Activated CD4-positive, alpha-beta T cell treated with anti-CD3 and anti-CD28 coated beads, Interleukin-2, amount 50 U/mL, for 16 hours (primary cell): ENCODE results near the gene FAM227B.
A peak's percentile ranks its signal among the peaks of the same experiment; 100 is the strongest.
"Not testable (repeated sequence)": the region's sequence is repeated elsewhere in the genome, so short reads cannot be mapped to it uniquely, and the experiment has no call there.

ENCODE experiments used
- DNase-seq: peaks from one replicate; pipeline ENCODE4 v3.0.0-alpha.2; 2020

The FAM227B gene, protein sequence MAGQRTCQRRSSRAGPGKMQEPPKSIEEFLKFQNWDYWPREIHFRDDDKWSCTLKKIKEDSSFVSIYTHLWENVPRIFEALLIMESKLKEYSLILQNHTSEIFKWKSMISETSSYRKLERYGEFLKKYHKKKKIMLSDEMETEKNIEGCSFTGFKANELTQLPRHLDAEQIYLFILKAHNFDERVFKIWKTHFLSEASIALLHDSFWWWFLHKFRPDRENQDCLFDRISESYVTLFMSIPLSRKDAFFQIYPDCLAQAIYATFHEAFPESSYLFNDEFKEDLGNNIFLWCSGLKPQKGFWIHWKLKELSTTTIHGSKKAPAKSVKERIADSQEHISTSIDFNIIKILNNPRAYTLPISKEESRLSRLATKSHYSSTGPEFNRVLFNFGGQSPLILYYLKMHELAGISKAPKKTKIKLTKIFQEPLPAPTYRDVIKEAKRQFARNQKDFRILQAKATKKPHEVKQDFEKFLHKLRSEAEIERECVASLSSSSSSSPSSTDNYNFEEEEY

DNA sequence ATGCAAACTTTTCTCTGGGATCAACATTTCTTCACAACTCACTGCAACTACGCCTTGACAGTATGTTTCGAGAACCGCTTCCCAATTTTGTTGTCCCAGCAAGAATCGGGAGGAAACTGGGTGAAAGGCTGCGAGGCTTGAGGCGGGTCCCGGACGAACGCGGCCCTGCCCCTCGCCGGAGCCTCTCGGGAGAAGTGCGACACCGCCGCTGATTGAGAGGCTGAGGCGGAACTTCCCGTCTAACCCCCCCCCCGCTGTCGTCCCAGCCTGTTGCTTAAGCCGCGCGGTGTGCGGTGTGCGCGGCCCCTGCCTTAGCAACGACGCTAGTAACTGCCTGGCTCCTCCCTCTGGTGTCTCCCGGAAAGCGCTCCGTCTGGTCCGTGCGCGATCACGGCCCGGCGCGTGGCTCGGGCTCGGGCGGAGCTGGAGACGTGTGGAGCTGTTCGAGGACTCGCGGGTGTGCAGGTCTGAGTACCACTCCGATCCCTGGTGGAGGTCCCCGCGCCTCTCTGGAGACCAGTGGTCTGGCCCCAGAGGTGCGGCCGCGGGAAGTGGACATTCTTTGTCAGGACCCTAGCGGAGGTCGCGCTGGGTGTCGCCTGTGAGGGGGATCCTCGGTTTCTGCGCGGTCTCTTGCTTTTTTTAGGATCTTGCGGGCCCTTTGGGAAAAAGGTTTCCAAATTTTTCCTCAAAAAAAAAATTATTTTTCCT is at the start of gene FAM227B, which contains the start of gene DTWD1:
Gene FAM227B (minus strand): TSS at position 161 of the 711 bp plus-strand sequence. CDS start 5,647 bp downstream, outside the sequence.
Gene DTWD1 (plus strand): TSS at position 391 of the 711 bp plus-strand sequence. CDS start 4,120 bp downstream, outside the sequence.
- DNase-seq: peak; percentile 96

GRCh38 chr15:49669288-49669687 is 48.7 kb upstream of the FAM227B start:
- DNase-seq: no peak

DNA sequence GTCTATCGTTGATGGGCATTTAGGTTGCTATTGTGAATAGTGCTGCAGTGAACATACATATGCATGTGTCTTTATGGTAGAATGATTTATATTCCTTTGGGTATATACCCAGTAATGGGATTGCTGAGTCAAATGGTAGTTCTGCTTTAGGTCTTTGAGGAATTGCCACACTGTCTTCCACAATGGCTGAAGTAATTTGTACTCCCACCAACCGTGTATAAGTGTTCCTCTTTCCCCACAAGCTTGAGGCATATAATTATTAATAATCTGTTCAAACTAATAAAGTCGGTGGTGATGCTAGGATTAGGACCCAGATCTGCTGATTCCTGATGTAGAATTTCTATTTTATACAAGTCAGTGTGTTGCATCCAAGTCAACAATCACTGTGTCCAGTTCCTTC is 45.9 kb upstream of the FAM227B start:
- not testable (repeated sequence) for DNase-seq

GRCh38 chr15:49664716-49665115 is 44.1 kb upstream of the FAM227B start:
- DNase-seq: no peak

DNA sequence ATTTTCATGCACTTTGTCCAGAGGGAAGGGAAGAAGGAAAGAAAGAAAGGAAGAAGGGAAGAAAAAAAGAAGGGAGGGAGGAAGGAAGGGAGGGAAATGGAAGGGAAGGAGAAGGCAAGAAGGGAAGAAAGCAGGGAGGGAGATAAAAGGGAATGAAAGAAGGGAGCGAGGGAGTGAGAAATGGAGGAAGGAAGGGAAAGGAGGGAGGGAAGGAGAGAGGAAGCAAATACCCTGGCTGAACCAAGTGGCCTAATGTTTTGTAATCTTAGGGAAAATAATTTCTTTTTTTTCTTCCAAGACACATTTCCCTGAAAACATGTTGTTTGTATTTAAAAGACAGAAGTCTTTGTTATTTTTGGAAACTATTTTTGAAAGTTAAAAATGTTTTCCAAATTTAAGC is 36.1 kb upstream of the FAM227B start:
- no peak for DNase-seq

DNA sequence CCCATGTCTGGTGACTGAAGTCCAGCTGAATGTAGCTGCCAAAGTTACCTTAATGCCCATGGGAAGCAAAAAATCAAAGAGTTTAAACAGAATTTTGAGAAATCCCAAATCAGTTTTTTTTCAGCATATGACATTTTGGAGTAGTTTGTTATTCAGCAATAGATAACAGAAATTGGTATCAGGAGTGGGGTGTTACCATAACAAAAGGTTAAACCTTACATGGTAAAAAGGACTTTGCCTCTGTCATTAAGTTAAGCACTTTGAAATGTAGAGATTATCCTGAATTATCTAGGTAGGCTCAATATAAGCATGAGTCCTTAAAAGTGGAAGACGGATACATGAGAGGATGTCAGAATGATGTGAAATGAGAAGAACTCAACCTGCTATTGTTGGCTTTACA is 32.3 kb upstream of the FAM227B start:
- no peak for DNase-seq

DNA sequence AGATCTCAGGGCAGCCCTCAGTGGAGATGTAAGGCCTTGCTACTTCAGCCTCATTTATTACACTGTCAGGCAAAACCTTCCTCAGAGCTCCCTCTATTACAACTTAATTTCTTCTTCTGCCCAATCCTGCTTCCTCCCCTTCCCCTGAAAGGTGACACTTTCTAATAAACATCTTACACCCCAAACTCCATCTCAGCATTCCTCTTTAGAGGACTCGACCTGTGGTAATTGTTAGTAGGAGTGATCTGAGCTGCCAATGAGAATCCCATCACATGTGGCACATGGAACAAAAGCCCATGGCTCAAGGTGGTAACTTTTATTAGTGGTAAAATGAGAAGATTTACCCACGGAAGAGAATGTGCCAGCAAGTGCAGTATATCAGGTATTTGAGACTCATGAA is 30.1 kb upstream of the FAM227B start:
- no peak for DNase-seq

- no peak for DNase-seq
Measured at GRCh38 chr15:49649987-49650386, 29.4 kb upstream of the FAM227B start.

- DNase-seq: no peak
Measured at GRCh38 chr15:49646891-49647290, 26.3 kb upstream of the FAM227B start.

DNA sequence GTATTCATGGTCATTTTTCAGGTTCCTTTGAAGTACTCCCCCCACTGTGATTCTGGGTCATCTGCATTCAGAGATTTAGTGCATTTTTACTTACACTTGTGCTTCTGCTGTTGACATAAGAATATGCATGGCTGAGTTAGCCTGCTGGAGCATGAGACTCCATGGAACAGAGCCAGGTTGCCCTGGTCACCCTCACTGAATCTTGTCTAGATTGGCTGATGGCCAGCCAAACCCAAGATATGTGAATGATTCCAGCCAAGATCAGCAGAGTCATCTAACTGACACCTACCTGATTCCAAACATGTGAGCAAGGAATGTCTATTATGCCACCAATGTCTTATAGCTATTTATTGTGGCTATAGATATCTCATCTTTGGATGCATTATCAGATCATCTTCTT is 25.3 kb upstream of the FAM227B start:
- DNase-seq: no peak

GRCh38 chr15:49645277-49645676 is 24.7 kb upstream of the FAM227B start:
- DNase-seq: no peak

- DNase-seq: no peak
Measured at GRCh38 chr15:49644364-49644794, 23.8 kb upstream of the FAM227B start.

- no peak for DNase-seq
Measured at GRCh38 chr15:49637857-49638256, 17.2 kb upstream of the FAM227B start.

- DNase-seq: no peak
Measured at GRCh38 chr15:49628379-49628778, 7.8 kb upstream of the FAM227B start.

DNA sequence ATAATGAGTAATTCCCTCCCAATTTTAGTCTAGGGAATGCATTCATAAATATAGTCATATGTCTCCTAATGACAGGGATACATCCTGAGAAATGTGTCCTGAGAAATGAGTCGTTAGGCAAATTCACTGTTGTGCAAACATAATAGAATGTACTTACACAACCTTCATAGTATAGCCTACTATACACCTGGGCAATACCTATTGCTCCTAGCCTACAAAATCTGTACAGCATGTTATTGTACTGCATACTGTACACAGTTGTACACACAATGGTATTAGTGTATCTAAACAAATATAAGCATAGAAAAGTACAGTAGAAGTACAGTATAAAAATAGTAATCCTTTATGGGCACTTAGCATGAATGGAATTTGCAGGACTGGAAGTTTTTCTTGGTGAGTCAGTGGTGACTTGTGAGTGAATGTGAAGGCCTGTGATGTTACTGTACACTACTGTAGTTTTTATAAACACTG is 6.8 kb upstream of the FAM227B start:
- no peak for DNase-seq

GRCh38 chr15:49625460-49626036 is 4.9 kb upstream of the FAM227B start:
- no peak for DNase-seq

- no peak for DNase-seq
Measured at GRCh38 chr15:49624056-49624455, 3.4 kb upstream of the FAM227B start.

GRCh38 chr15:49622561-49622960 is 1.9 kb upstream of the FAM227B start:
- DNase-seq: no peak

DNA sequence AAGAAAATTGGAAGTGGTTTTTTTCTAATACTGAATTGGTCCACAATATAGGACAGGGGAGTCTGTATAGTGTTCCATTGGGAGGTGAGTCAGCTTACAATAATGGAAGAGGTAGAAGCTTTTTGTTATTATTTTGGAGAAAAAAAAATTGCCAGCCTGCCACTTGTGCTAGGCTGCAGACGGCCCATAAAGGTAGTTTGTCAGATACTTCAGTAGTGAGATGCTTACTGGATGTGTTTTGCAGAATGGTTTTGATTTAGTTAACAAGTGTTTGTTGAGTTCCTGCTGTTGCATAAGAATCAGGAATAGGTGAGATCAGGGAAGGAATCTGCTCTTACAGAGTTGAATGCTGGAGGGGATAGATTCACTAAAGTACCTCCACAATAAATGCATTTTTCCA is 1.3 kb upstream of the FAM227B start:
- DNase-seq: no peak

GRCh38 chr15:49621401-49621811 is 788 bp upstream of the FAM227B start:
- DNase-seq: no peak

DNA sequence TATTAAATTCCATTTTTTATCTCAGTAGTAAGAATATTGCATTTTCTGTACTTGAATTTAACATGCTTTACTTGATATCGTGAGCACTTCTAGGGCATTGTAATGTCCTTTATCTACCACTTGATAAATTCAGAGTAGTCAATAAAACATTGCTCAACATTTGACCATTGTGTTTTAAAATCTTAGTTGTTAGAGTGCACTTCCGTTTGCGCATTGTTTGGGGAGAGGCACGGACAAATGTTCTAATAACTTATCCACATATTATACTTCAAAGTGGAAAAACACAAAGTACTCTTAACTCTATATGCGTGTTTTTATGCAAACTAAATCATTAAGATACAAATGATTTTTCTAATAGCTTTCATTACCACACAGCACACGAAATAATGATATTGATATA is 419 bp downstream of the FAM227B start:
- no peak for DNase-seq

- DNase-seq: no peak
Measured at GRCh38 chr15:49619226-49619625, 1.4 kb downstream of the FAM227B start.

- DNase-seq: not testable (repeated sequence)
Measured at GRCh38 chr15:49612240-49612639, 8.4 kb downstream of the FAM227B start.
